T-cell (primary cell): ENCODE results near the gene HDAC5. TPM values are rescaled to one million over a fixed set of nuclear protein-coding genes. Genes with fewer than 3 reads are reported as not detected.

ENCODE experiments used
- ATAC-seq, 4 experiments: fragments of 200-7000 bp in 3 of 4; fragments of 150-1000 bp in 1 of 4; cut with Tn5 transposase; replicated peaks in 1 of 4; 1 replicate in 3 of 4; 2 replicates in 1 of 4; pipeline ENCODE4 v1.10.0; 2021; ENCODE audit warnings: moderate library complexity in 3 of 4, mild to moderate bottlenecking in 2 of 4, moderate number of reproducible peaks in 1 of 4
- CTCF ChIA-PET, 2 donors: fragments of 300-600 bp; sonication (Branson Sonifier 250); formaldehyde crosslinking; loops; one replicate each; lab custom pipeline; 2022; ENCODE audit warnings: antibody characterized with exemption in 2 of 2; lab: Charles Lee
- POLR2A ChIA-PET, 2 donors: fragments of 300-600 bp; sonication (Branson Sonifier 250); formaldehyde crosslinking; loops; one replicate each; lab custom pipeline; 2022; ENCODE audit warnings: antibody characterized with exemption in 2 of 2; lab: Charles Lee
- DNase-seq, 35 experiments: peaks; one replicate each; pipeline versions ENCODE4 v3.0.0 to v3.0.0-alpha.2; 2013 to 2023
- H3K27ac ChIP-seq: one replicate; pipeline ENCODE4 v1.5.1; 2013; ENCODE audit warnings: low read length
- H3K27me3 ChIP-seq, 2 experiments: replicated peaks in 1 of 2; 1 replicate in 1 of 2; 2 replicates in 1 of 2; pipeline versions ENCODE4 v1.6.1 to v1.7.0; 2013; ENCODE audit warnings: low read length in 1 of 2, mixed read lengths in 1 of 2; ENCODE audit not compliant: control insufficient read depth in 2 of 2, insufficient read depth in 2 of 2; ENCODE audit errors: extremely low read depth in 1 of 2
- H3K36me3 ChIP-seq, 2 donors: 1 replicate in 1 of 2; 2 replicates in 1 of 2; pipeline versions ENCODE4 v1.6.1 to v1.7.0; 2013; ENCODE audit warnings: low read length in 1 of 2; ENCODE audit not compliant: control insufficient read depth in 2 of 2, insufficient read depth in 1 of 2; ENCODE audit errors: extremely low read depth in 1 of 2
- H3K4me1 ChIP-seq, 2 experiments: 1 replicate in 1 of 2; 2 replicates in 1 of 2; pipeline versions ENCODE4 v1.6.1 to v1.7.0; 2013; ENCODE audit warnings: low read length in 2 of 2, mixed read lengths in 1 of 2; ENCODE audit not compliant: insufficient read depth in 2 of 2, control insufficient read depth in 1 of 2; ENCODE audit errors: extremely low read depth in 1 of 2
- H3K4me3 ChIP-seq, 2 donors: 1 replicate in 1 of 2; 2 replicates in 1 of 2; pipeline versions ENCODE4 v1.5.1 to v1.7.0; 2013; ENCODE audit warnings: mild to moderate bottlenecking in 2 of 2, low read length in 1 of 2, moderate library complexity in 1 of 2; ENCODE audit not compliant: control insufficient read depth in 1 of 2; ENCODE audit errors: extremely low read depth in 1 of 2
- H3K9me3 ChIP-seq: 2 replicates; pipeline ENCODE4 v1.7.0; 2013
- H3K27ac Mint-ChIP-seq, 2 donors: one replicate each; pipeline ENCODE4 v1.8.0; 2020 to 2021; ENCODE audit warnings: mild to moderate bottlenecking in 2 of 2, mixed read lengths in 2 of 2
- H3K27me3 Mint-ChIP-seq, 2 donors: one replicate each; pipeline ENCODE4 v1.8.0; 2021 to 2022; ENCODE audit warnings: mixed read lengths in 2 of 2
- H3K36me3 Mint-ChIP-seq: one replicate; pipeline ENCODE4 v1.8.0; 2021; ENCODE audit warnings: mixed read lengths
- H3K4me1 Mint-ChIP-seq, 3 donors: one replicate each; pipeline ENCODE4 v1.8.0; 2020 to 2022; ENCODE audit warnings: mixed read lengths in 3 of 3, mild to moderate bottlenecking in 1 of 3
- H3K4me3 Mint-ChIP-seq, 3 donors: one replicate each; pipeline ENCODE4 v1.8.0; 2020 to 2022; ENCODE audit warnings: mild to moderate bottlenecking in 3 of 3, mixed read lengths in 3 of 3, moderate library complexity in 3 of 3
- H3K9me3 Mint-ChIP-seq, 3 donors: one replicate each; pipeline ENCODE4 v1.8.0; 2020 to 2022; ENCODE audit warnings: mixed read lengths in 3 of 3
- WGBS: methylation state at CpG from one replicate; pipeline ENCODE4 v1.1.5; 2013; ENCODE audit warnings: missing lambda C conversion rate; ENCODE audit not compliant: insufficient coverage; 5-methylcytosine and 5-hydroxymethylcytosine counted together
- total RNA-seq, 35 experiments: library from RNA in 6 of 35; stranded (reverse) in 6 of 35; fragments of 120-200 nt in 1 of 35; gene quantifications; one replicate each; pipeline versions ENCODE4 v1.2.1 to v1.2.4 and lab custom pipeline; 2013 to 2026

Gene HDAC5
- total RNA-seq, 5 donors from 2014 or later (not counting 1 experiment from before 2014, with no cell fraction given), result 68.6 to 81.4 (median 72.8) TPM

DNA sequence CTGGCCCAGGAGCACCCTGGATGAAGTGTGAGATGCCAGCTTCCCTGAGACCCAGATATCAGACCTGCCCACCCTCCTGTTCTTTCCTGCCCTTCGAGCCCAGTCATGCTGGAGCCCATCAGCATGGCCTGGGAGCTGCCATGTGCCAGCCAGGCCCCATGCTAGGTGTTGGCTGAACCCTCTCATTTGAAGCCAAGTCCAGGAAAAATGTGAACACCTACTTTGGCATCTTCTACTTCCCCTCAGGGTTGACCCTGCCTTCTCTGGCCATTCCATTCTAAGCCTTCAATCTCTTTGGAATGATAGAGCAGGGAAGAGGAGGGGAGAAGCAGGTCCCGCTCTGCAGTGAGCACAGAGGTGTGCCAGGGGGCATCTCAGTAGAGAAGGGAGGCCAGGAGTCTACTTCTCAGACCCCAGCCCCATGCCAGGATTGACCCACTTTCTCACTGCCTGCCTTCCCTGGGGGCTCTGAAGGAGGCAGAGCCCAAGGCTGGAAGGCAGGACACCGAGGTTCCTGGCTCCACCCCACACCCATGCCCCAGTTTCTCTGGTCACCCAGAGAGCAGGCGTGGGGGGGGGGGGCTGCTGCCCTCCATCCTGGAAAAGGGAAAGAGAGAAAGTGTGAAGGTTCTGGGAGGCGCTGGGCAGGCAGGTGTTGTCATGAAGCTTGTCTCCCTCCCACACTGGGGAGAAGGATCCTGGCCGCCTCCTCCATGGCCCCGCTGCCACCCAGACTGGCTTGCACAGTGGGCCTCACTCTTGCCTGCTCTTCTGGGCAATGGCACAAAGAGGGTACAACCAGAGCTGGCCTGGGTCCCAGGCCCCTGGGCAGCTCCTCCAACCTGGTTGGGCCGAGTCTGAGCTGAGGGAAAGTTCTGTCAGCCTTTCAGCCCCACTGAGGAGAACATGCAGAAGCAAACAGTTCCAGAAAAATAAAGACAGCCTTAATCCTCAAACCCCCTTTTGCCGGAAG is 9.3 kb downstream of the HDAC5 start:
- POLR2A ChIA-PET, result interaction anchor here in 1 of 2 donors (0.5 kb wide), 1 partner anchor 19 kb away, joined by 3 read pairs; no protein-coding TSS in a partner anchor
- H3K27ac Mint-ChIP-seq, result peak overlapping the region in 1 of 2 donors; percentile 6
- H3K4me1 Mint-ChIP-seq, result peaks cover 52 to 63% (median 54%) of the 10 kb centered on the region in 3 donors
- no peak for DNase-seq
- Histone ChIP-seq H3K36me3 (peaks cover 4 to 32% of the 10 kb centered on the region in 2 donors), H3K9me3 (no peaks in the 10 kb centered on the region), H3K4me3 (no peak overlapping the region), H3K27ac (no peak overlapping the region), H3K27me3 (peaks cover 0 to 3% of the 10 kb centered on the region in 2 experiments), H3K4me1 (peaks cover 6 to 45% of the 10 kb centered on the region in 2 experiments)
- CTCF ChIA-PET, result no interaction called here
- 89% methylated on average over 5 of the region's 9 CpGs for WGBS
- no peak overlapping the region for H3K4me3 Mint-ChIP-seq
- H3K9me3 Mint-ChIP-seq, result no peaks in the 10 kb centered on the region
- no peak for ATAC-seq
- no peaks in the 10 kb centered on the region for H3K27me3 Mint-ChIP-seq
- peaks cover 12% of the 10 kb centered on the region for H3K36me3 Mint-ChIP-seq

GRCh38 chr17:44113382-44113781 is 10.1 kb downstream of the HDAC5 start:
- CTCF ChIA-PET, result interaction anchor here in 1 of 2 donors (0.5 kb wide), 1 partner anchor 52 kb away, joined by 5 read pairs; no protein-coding TSS in a partner anchor
- peaks cover 4 to 37% of the 10 kb centered on the region in 2 donors for H3K36me3 ChIP-seq
- peaks cover 0 to 3% of the 10 kb centered on the region in 2 experiments for H3K27me3 ChIP-seq
- H3K4me1 ChIP-seq, result peaks cover 6 to 45% of the 10 kb centered on the region in 2 experiments
- no peak overlapping the region for H3K4me3 Mint-ChIP-seq
- peaks cover 12% of the 10 kb centered on the region for H3K36me3 Mint-ChIP-seq
- H3K27ac Mint-ChIP-seq, result peak overlapping the region in 1 of 2 donors; percentile 16
- no peaks in the 10 kb centered on the region for H3K9me3 Mint-ChIP-seq
- peaks cover 44 to 58% (median 49%) of the 10 kb centered on the region in 3 donors for H3K4me1 Mint-ChIP-seq
- POLR2A ChIA-PET, result no interaction called here
- H3K4me3 ChIP-seq, result no peak overlapping the region
- DNase-seq (no peak), ATAC-seq (no peak)
- WGBS, result 78% methylated on average over 1 of the region's 1 CpG
- H3K27me3 Mint-ChIP-seq, result no peaks in the 10 kb centered on the region
- H3K9me3 ChIP-seq, result no peaks in the 10 kb centered on the region
- H3K27ac ChIP-seq, result no peak overlapping the region

GRCh38 chr17:44112284-44113280 is 10.9 kb downstream of the HDAC5 start:
- H3K27me3 Mint-ChIP-seq, result no peaks in the 10 kb centered on the region
- ChIA-PET CTCF (no interaction called here), POLR2A (interaction anchor here in 1 of 2 donors (0.6 kb wide), 1 partner anchor 227 kb away, joined by 7 read pairs; no protein-coding TSS in a partner anchor)
- Histone ChIP-seq H3K36me3 (peaks cover 4 to 37% of the 10 kb centered on the region in 2 donors), H3K4me1 (peaks cover 6 to 45% of the 10 kb centered on the region in 2 experiments), H3K27me3 (peaks cover 0 to 3% of the 10 kb centered on the region in 2 experiments), H3K4me3 (no peak overlapping the region), H3K9me3 (no peaks in the 10 kb centered on the region), H3K27ac (no peak overlapping the region)
- DNase-seq (no peak), ATAC-seq (no peak)
- 88% methylated on average over 3 of the region's 4 CpGs for WGBS
- peaks cover 14% of the 10 kb centered on the region for H3K36me3 Mint-ChIP-seq
- peak overlapping the region in 1 of 2 donors; percentile 43 for H3K27ac Mint-ChIP-seq
- H3K4me3 Mint-ChIP-seq, result peak overlapping the region in 1 of 3 donors; percentile 68
- H3K4me1 Mint-ChIP-seq, result peaks cover 41 to 56% (median 46%) of the 10 kb centered on the region in 3 donors
- H3K9me3 Mint-ChIP-seq, result no peaks in the 10 kb centered on the region

- peaks cover 0 to 3% of the 10 kb centered on the region in 2 experiments for H3K27me3 ChIP-seq
- H3K9me3 ChIP-seq, result no peaks in the 10 kb centered on the region
- no peaks in the 10 kb centered on the region for H3K27me3 Mint-ChIP-seq
- DNase-seq, result no peak
- H3K4me3 Mint-ChIP-seq, result peak overlapping the region in 1 of 3 donors; percentile 68
- H3K27ac ChIP-seq, result no peak overlapping the region
- H3K4me3 ChIP-seq, result no peak overlapping the region
- peaks cover 41 to 52% (median 44%) of the 10 kb centered on the region in 3 donors for H3K4me1 Mint-ChIP-seq
- WGBS, result no CpG with 5 or more reads among the region's 3 CpGs
- peaks cover 0 to 37% of the 10 kb centered on the region in 2 donors for H3K36me3 ChIP-seq
- peaks cover 6 to 45% of the 10 kb centered on the region in 2 experiments for H3K4me1 ChIP-seq
- ChIA-PET CTCF (interaction anchor here in 1 of 2 donors (0.5 kb wide), 1 partner anchor 31 kb away, joined by 3 read pairs; no protein-coding TSS in a partner anchor), POLR2A (interaction anchor here in 1 of 2 donors (0.6 kb wide), 2 partner anchors 11 to 228 kb away, joined by 3 to 7 read pairs; no protein-coding TSS in a partner anchor)
- H3K27ac Mint-ChIP-seq, result no peak overlapping the region
- no peak for ATAC-seq
- peaks cover 14% of the 10 kb centered on the region for H3K36me3 Mint-ChIP-seq
- H3K9me3 Mint-ChIP-seq, result no peaks in the 10 kb centered on the region
Observed at GRCh38 chr17:44111777-44112176, 11.7 kb downstream of the HDAC5 start.

GRCh38 chr17:44110823-44111633 is 12.4 kb downstream of the HDAC5 start:
- Histone ChIP-seq H3K4me1 (peaks cover 6 to 43% of the 10 kb centered on the region in 2 experiments), H3K27me3 (peaks cover 0 to 3% of the 10 kb centered on the region in 2 experiments), H3K9me3 (no peaks in the 10 kb centered on the region), H3K27ac (no peak overlapping the region), H3K36me3 (peaks cover 0 to 33% of the 10 kb centered on the region in 2 donors), H3K4me3 (peak overlapping the region in 1 of 2 donors; percentile 19)
- peak; percentile 68 to 80 (median 74) for ATAC-seq
- 29% methylated on average over 22 of the region's 28 CpGs for WGBS
- H3K9me3 Mint-ChIP-seq, result no peaks in the 10 kb centered on the region
- H3K4me3 Mint-ChIP-seq, result peak overlapping the region in 1 of 3 donors; percentile 68
- no peak overlapping the region for H3K27ac Mint-ChIP-seq
- peaks cover 7% of the 10 kb centered on the region for H3K36me3 Mint-ChIP-seq
- no peaks in the 10 kb centered on the region for H3K27me3 Mint-ChIP-seq
- CTCF ChIA-PET, result interaction anchor here in 1 of 2 donors (0.5 kb wide), 1 partner anchor 32 kb away, joined by 3 read pairs; no protein-coding TSS in a partner anchor
- POLR2A ChIA-PET, result interaction anchor here in 1 of 2 donors (0.6 kb wide), 1 partner anchor 12 kb away, joined by 3 read pairs; no protein-coding TSS in a partner anchor
- H3K4me1 Mint-ChIP-seq, result peaks cover 34 to 46% (median 40%) of the 10 kb centered on the region in 3 donors
- peak; percentile 15 to 75 (median 53) for DNase-seq
